Endodermal cell (in vitro differentiated cells): Measurements from ENCODE around the gene ATP5F1B. TPM values are rescaled to one million over a fixed set of nuclear protein-coding genes. Genes with fewer than 3 reads are reported as not detected.
A peak's percentile ranks its signal among the peaks of the same experiment; 100 is the strongest.

Experiments
- DNase-seq: peaks from one replicate; pipeline ENCODE4 v3.0.0-alpha.2; 2017
- H3K27ac ChIP-seq: 2 replicates; pipeline ENCODE4 v1.5.1; 2013; ENCODE audit warnings: mild to moderate bottlenecking, low read depth, low read length, moderate library complexity
- H3K27me3 ChIP-seq: 2 replicates; pipeline ENCODE4 v1.6.1; 2013; ENCODE audit warnings: mild to moderate bottlenecking, low read length, moderate library complexity; ENCODE audit not compliant: insufficient read depth, control insufficient read depth, poor library complexity, severe bottlenecking
- H3K36me3 ChIP-seq: 2 replicates; pipeline ENCODE4 v1.7.0; 2013; ENCODE audit warnings: mild to moderate bottlenecking, low read length, moderate library complexity; ENCODE audit not compliant: control insufficient read depth, insufficient read depth
- H3K4me1 ChIP-seq: one replicate; pipeline ENCODE4 v1.7.0; 2013; ENCODE audit warnings: low read length; ENCODE audit not compliant: control insufficient read depth, insufficient read depth
- H3K4me3 ChIP-seq: 2 replicates; pipeline ENCODE4 v1.5.1; 2013; ENCODE audit warnings: mild to moderate bottlenecking, low read length, moderate library complexity
- H3K9ac ChIP-seq: 2 replicates; pipeline ENCODE4 v1.6.1; 2013; ENCODE audit warnings: mild to moderate bottlenecking, low read length, moderate library complexity; ENCODE audit not compliant: poor library complexity, severe bottlenecking; ENCODE audit errors: extremely low read depth
- H3K9me3 ChIP-seq: 2 replicates; pipeline ENCODE4 v1.6.1; 2013; ENCODE audit warnings: mild to moderate bottlenecking, low read length, moderate library complexity; ENCODE audit not compliant: control insufficient read depth
- H3K27ac Mint-ChIP-seq: 2 replicates; pipeline ENCODE4 v1.8.0; 2020; ENCODE audit warnings: mixed read lengths
- H3K27me3 Mint-ChIP-seq: 2 replicates; pipeline ENCODE4 v1.8.0; 2021; ENCODE audit warnings: mild to moderate bottlenecking, mixed read lengths; ENCODE audit not compliant: insufficient read depth
- H3K36me3 Mint-ChIP-seq: 2 replicates; pipeline ENCODE4 v1.8.0; 2020; ENCODE audit warnings: low read depth, mixed read lengths
- H3K4me1 Mint-ChIP-seq: 2 replicates; pipeline ENCODE4 v1.8.0; 2020; ENCODE audit warnings: mixed read lengths
- H3K4me3 Mint-ChIP-seq: 2 replicates; pipeline ENCODE4 v1.8.0; 2020; ENCODE audit warnings: mild to moderate bottlenecking, moderate library complexity, mixed read lengths
- H3K9me3 Mint-ChIP-seq: 2 replicates; pipeline ENCODE4 v1.8.0; 2020; ENCODE audit warnings: mild to moderate bottlenecking, mixed read lengths
- CTCF ChIP-seq: fragments of 200-600 bp; sonication (generic); conservative IDR thresholded peaks from 2 replicates; pipeline ENCODE4 v1.5.0; 2021; ENCODE audit warnings: antibody characterized with exemption, mild to moderate bottlenecking
- WGBS, 2 experiments: methylation state at CpG; one replicate each; pipeline versions ENCODE4 v1.1.5 to v1.1.7; 2013; ENCODE audit warnings: missing lambda C conversion rate in 2 of 2, mixed read lengths in 1 of 2; ENCODE audit not compliant: insufficient coverage in 1 of 2, insufficient read length in 1 of 2; 5-methylcytosine and 5-hydroxymethylcytosine counted together
- total RNA-seq, 2 donors: library from RNA; stranded (reverse); fragmentation: NEBNext Ultra II Directional in 1 of 2; extraction: Animal tissue kit (Norgen Biotek cat#: 25700) in 1 of 2; gene quantifications; 2 replicates in 1 of 2; 3 replicates in 1 of 2; pipeline ENCODE4 v1.2.1, GENCODE V29; 2021

The ATP5F1B gene
- total RNA-seq, 2 donors from 2014 or later: 653 to 681 TPM

DNA sequence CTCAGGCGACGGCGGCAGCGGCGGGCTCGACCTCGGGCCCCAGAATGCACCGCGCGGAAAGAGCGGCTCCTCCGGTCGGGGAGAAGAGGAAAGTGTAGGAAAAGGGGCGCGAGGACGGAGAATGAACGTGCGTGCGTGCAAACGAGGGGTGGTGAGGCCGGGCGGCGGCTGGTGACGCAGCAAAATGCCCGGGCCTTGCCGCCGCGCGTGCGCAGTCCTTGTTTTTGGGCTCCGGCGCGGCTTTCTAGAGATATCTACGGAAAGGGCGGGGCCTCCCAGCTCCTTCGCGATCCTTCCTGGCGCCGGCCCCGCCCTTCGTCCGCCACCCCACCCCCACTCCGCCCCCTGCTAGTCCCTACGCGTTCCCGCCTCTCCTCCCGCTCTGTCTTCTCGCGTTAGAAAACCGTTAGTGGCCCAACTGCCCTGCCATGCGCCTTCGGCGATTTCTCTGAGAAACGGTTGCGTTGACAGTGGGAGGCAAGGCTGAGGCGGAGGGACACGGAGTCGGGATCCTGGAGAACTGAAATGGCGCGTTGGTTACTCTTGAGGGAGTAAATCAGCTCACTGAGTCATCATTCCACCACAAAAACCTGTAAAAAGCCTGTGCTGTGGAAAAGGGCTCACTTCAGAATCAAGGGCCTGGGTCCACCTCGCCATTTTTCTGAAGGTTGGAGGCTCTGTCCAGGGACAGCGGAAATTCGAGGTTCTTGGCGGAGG is 42.5 kb upstream of the ATP5F1B start, which contains the start of gene PTGES3:
PTGES3 (minus strand) TSS at position 156 of the 717 bp plus-strand sequence. CDS start 285 bp downstream, outside the sequence.
- 0% methylated on average over 19 to 64 of the region's 64 CpGs for WGBS, 2 experiments
- peaks cover 28% of the 10 kb centered on the region for H3K36me3 Mint-ChIP-seq

GRCh38 chr12:56687223-56688128 is 41.7 kb upstream of the ATP5F1B start:
- Histone ChIP-seq H3K27ac (peak overlapping the region; percentile 99), H3K4me1 (no peaks in the 10 kb centered on the region), H3K27me3 (no peaks in the 10 kb centered on the region), H3K36me3 (peaks cover 23% of the 10 kb centered on the region), H3K4me3 (peak overlapping the region; percentile 97), H3K9me3 (peaks cover 5% of the 10 kb centered on the region), H3K9ac (peak overlapping the region; percentile 99)
- Mint-ChIP-seq H3K36me3 (peaks cover 32% of the 10 kb centered on the region), H3K27ac (peak overlapping the region; percentile 99), H3K4me1 (peaks cover 12% of the 10 kb centered on the region), H3K4me3 (peak overlapping the region; percentile 99), H3K9me3 (no peaks in the 10 kb centered on the region), H3K27me3 (no peaks in the 10 kb centered on the region)
- no peak for TF ChIP-seq CTCF
- DNase-seq: peak; percentile 76
- 0 to 1% methylated on average over 42 to 61 of the region's 62 CpGs for WGBS, 2 experiments

More for the DNA sequence above, 42.5 kb upstream of the ATP5F1B start, which contains the start of gene PTGES3:
- no peak for TF ChIP-seq CTCF
- H3K27me3 Mint-ChIP-seq: no peaks in the 10 kb centered on the region
- no peaks in the 10 kb centered on the region for H3K4me1 ChIP-seq
- H3K27me3 ChIP-seq: no peaks in the 10 kb centered on the region
- peak within 1 kb of the TSS; percentile 97 for H3K4me3 ChIP-seq
- DNase-seq: peak; percentile 100
- H3K9me3 Mint-ChIP-seq: no peaks in the 10 kb centered on the region
- H3K9me3 ChIP-seq: peaks cover 5% of the 10 kb centered on the region
- H3K4me1 Mint-ChIP-seq: peaks cover 12% of the 10 kb centered on the region
- peak within 1 kb of the TSS; percentile 99 for H3K27ac Mint-ChIP-seq
- H3K27ac ChIP-seq: peak within 1 kb of the TSS; percentile 99
- H3K36me3 ChIP-seq: peaks cover 17% of the 10 kb centered on the region
- H3K4me3 Mint-ChIP-seq: peak within 1 kb of the TSS; percentile 99
- H3K9ac ChIP-seq: peak within 1 kb of the TSS; percentile 99

GRCh38 chr12:56684745-56685359 is 39.1 kb upstream of the ATP5F1B start:
- no peaks in the 10 kb centered on the region for H3K4me1 ChIP-seq
- Mint-ChIP-seq H3K4me3 (peak overlapping the region; percentile 99), H3K4me1 (peaks cover 12% of the 10 kb centered on the region), H3K27me3 (no peaks in the 10 kb centered on the region), H3K9me3 (no peaks in the 10 kb centered on the region), H3K27ac (peak overlapping the region; percentile 49), H3K36me3 (peaks cover 51% of the 10 kb centered on the region)
- no peak overlapping the region for H3K27ac ChIP-seq
- H3K9me3 ChIP-seq: peaks cover 5% of the 10 kb centered on the region
- peak overlapping the region; percentile 9 for H3K9ac ChIP-seq
- no peak for TF ChIP-seq CTCF
- peak overlapping the region; percentile 97 for H3K4me3 ChIP-seq
- DNase-seq: peak; percentile 33
- H3K27me3 ChIP-seq: no peaks in the 10 kb centered on the region
- H3K36me3 ChIP-seq: peaks cover 42% of the 10 kb centered on the region
- 81 to 87% methylated on average over 3 to 8 of the region's 8 CpGs for WGBS, 2 experiments
